Neural progenitor cell (in vitro differentiated cells): ENCODE results near the gene BPIFB2. TPM values are rescaled to one million over a fixed set of nuclear protein-coding genes. Genes with fewer than 3 reads are reported as not detected.

ENCODE experiments used
- DNase-seq: peaks from one replicate; pipeline ENCODE4 v3.0.0-alpha.2; 2016; ENCODE audit warnings: low spot score
- H2AFZ ChIP-seq: fragments of 200-600 bp; sonication (generic); replicated peaks from 2 replicates; pipeline ENCODE4 v1.6.1; 2016; ENCODE audit warnings: antibody characterized with exemption
- H3F3A ChIP-seq: fragments of 200-600 bp; sonication (generic); 2 replicates; pipeline ENCODE4 v1.6.1; 2016; ENCODE audit warnings: antibody characterized with exemption, low read depth
- H3K27ac ChIP-seq: fragments of 200-600 bp; sonication (generic); 2 replicates; pipeline ENCODE4 v1.5.1; 2016; ENCODE audit warnings: mild to moderate bottlenecking
- H3K27me3 ChIP-seq: fragments of 200-600 bp; sonication (generic); 2 replicates; pipeline ENCODE4 v1.6.1; 2016; ENCODE audit warnings: mild to moderate bottlenecking, moderate library complexity
- H3K36me3 ChIP-seq: fragments of 200-600 bp; sonication (generic); 2 replicates; pipeline ENCODE4 v1.5.1; 2016
- H3K4me1 ChIP-seq: fragments of 200-600 bp; sonication (generic); 2 replicates; pipeline ENCODE4 v1.6.1; 2016; ENCODE audit warnings: mixed run types
- H3K4me2 ChIP-seq: fragments of 200-600 bp; sonication (generic); 2 replicates; pipeline ENCODE4 v1.6.1; 2016
- H3K4me3 ChIP-seq: fragments of 200-600 bp; sonication (generic); 2 replicates; pipeline ENCODE4 v1.5.1; 2016
- H3K79me2 ChIP-seq: fragments of 200-600 bp; sonication (generic); 2 replicates; pipeline ENCODE4 v1.6.1; 2016; ENCODE audit warnings: low read depth
- H3K9ac ChIP-seq: fragments of 200-600 bp; sonication (generic); 2 replicates; pipeline ENCODE4 v1.6.1; 2016
- H3K9me3 ChIP-seq: fragments of 200-600 bp; sonication (generic); 2 replicates; pipeline ENCODE4 v1.5.1; 2016; ENCODE audit warnings: low read depth
- H4K20me1 ChIP-seq: fragments of 200-600 bp; sonication (generic); 2 replicates; pipeline ENCODE4 v1.6.1; 2016; ENCODE audit warnings: low read depth
- H3K27ac Mint-ChIP-seq: 3 replicates; pipeline ENCODE4 v1.8.0; 2021; ENCODE audit warnings: mixed read lengths
- H3K27me3 Mint-ChIP-seq: 2 replicates; pipeline ENCODE4 v1.8.0; 2022; ENCODE audit warnings: low read depth, mild to moderate bottlenecking, inconsistent platforms, moderate library complexity, mixed read lengths; ENCODE audit not compliant: insufficient read depth
- H3K36me3 Mint-ChIP-seq: 3 replicates; pipeline ENCODE4 v1.8.0; 2021; ENCODE audit warnings: mixed read lengths
- H3K4me1 Mint-ChIP-seq: 3 replicates; pipeline ENCODE4 v1.8.0; 2021; ENCODE audit warnings: mixed read lengths
- H3K4me3 Mint-ChIP-seq: 3 replicates; pipeline ENCODE4 v1.8.0; 2021; ENCODE audit warnings: mild to moderate bottlenecking, moderate library complexity, mixed read lengths
- H3K9me3 Mint-ChIP-seq: 3 replicates; pipeline ENCODE4 v1.8.0; 2020; ENCODE audit warnings: mixed read lengths
- CTCF ChIP-seq: fragments of 200-600 bp; sonication (generic); IDR thresholded peaks from 2 replicates; pipeline ENCODE4 v1.5.1; 2017; ENCODE audit warnings: antibody characterized with exemption, mild to moderate bottlenecking
- EZH2 ChIP-seq: fragments of 200-600 bp; sonication (generic); IDR thresholded peaks from 2 replicates; pipeline ENCODE4 v1.6.1; 2017; ENCODE audit warnings: antibody characterized with exemption, mild to moderate bottlenecking, moderate library complexity
- EZH2phosphoT487 ChIP-seq: fragments of 200-600 bp; sonication (generic); IDR thresholded peaks from 2 replicates; pipeline ENCODE4 v1.6.1; 2017; ENCODE audit warnings: antibody characterized with exemption
- total RNA-seq: library from RNA; depleted of rRNA; stranded (reverse); fragments of >200 nt; gene quantifications from 2 replicates; pipeline ENCODE4 v1.2.3, GENCODE V29; 2015; ENCODE audit warnings: low replicate concordance

Gene BPIFB2
- total RNA-seq, 1 donor from 2014 or later, result not detected

- no peaks in the 10 kb centered on the region for H3K27me3 ChIP-seq
- no peaks in the 10 kb centered on the region for H3K4me1 ChIP-seq
- no peak overlapping the region for H3K9ac ChIP-seq
- H3K36me3 Mint-ChIP-seq, result no peaks in the 10 kb centered on the region
- H2AFZ ChIP-seq, result no peak overlapping the region
- no peak for DNase-seq
- H3K4me2 ChIP-seq, result no peak overlapping the region
- no peak overlapping the region for H3K4me3 ChIP-seq
- no peak for TF ChIP-seq CTCF
- no peak for TF ChIP-seq EZH2
- no peak overlapping the region for H3K27ac ChIP-seq
- no peaks in the 10 kb centered on the region for H3F3A ChIP-seq
- no peak overlapping the region for H3K27ac Mint-ChIP-seq
- no peaks in the 10 kb centered on the region for H3K9me3 Mint-ChIP-seq
- H3K27me3 Mint-ChIP-seq, result peaks cover 19% of the 10 kb centered on the region
- no peaks in the 10 kb centered on the region for H3K79me2 ChIP-seq
- no peaks in the 10 kb centered on the region for H4K20me1 ChIP-seq
- H3K4me1 Mint-ChIP-seq, result peaks cover 34% of the 10 kb centered on the region
- H3K4me3 Mint-ChIP-seq, result no peak overlapping the region
- no peaks in the 10 kb centered on the region for H3K9me3 ChIP-seq
- H3K36me3 ChIP-seq, result no peaks in the 10 kb centered on the region
Measured at GRCh38 chr20:33013701-33014326, 6.3 kb downstream of the BPIFB2 start.

GRCh38 chr20:33014336-33015113, 7.0 kb downstream of the BPIFB2 start:
- Mint-ChIP-seq H3K9me3 (no peaks in the 10 kb centered on the region), H3K27ac (no peak overlapping the region), H3K4me1 (peaks cover 27% of the 10 kb centered on the region), H3K4me3 (no peak overlapping the region), H3K36me3 (no peaks in the 10 kb centered on the region), H3K27me3 (peaks cover 20% of the 10 kb centered on the region)
- Histone ChIP-seq H3K4me3 (no peak overlapping the region), H3K4me1 (no peaks in the 10 kb centered on the region), H3F3A (no peaks in the 10 kb centered on the region), H2AFZ (no peak overlapping the region), H3K27ac (no peak overlapping the region), H4K20me1 (no peaks in the 10 kb centered on the region), H3K4me2 (no peak overlapping the region), H3K79me2 (no peaks in the 10 kb centered on the region), H3K9me3 (no peaks in the 10 kb centered on the region), H3K27me3 (no peaks in the 10 kb centered on the region), H3K9ac (no peak overlapping the region), H3K36me3 (no peaks in the 10 kb centered on the region)
- TF ChIP-seq EZH2phosphoT487, result no peak
- no peak for TF ChIP-seq EZH2
- no peak for TF ChIP-seq CTCF
- DNase-seq, result peak; percentile 10

GRCh38 chr20:33015114-33015484, 7.6 kb downstream of the BPIFB2 start:
- Histone ChIP-seq H4K20me1 (no peaks in the 10 kb centered on the region), H3K36me3 (no peaks in the 10 kb centered on the region), H3K79me2 (no peaks in the 10 kb centered on the region), H3K27me3 (no peaks in the 10 kb centered on the region), H3K4me2 (no peak overlapping the region), H2AFZ (no peak overlapping the region), H3K27ac (no peak overlapping the region), H3K4me1 (no peaks in the 10 kb centered on the region), H3K4me3 (no peak overlapping the region), H3K9ac (no peak overlapping the region), H3K9me3 (no peaks in the 10 kb centered on the region), H3F3A (no peaks in the 10 kb centered on the region)
- no peak for TF ChIP-seq CTCF
- TF ChIP-seq EZH2, result no peak
- TF ChIP-seq EZH2phosphoT487, result no peak
- Mint-ChIP-seq H3K36me3 (no peaks in the 10 kb centered on the region), H3K4me3 (no peak overlapping the region), H3K27me3 (peaks cover 22% of the 10 kb centered on the region), H3K27ac (no peak overlapping the region), H3K4me1 (peaks cover 21% of the 10 kb centered on the region), H3K9me3 (no peaks in the 10 kb centered on the region)
- no peak for DNase-seq
